ENCODE results near the gene OR52E6.

OR52E6 gene

GRCh38 chr11:5841797-5842196 lies at the start of gene OR52E6:
Gene OR52E6, minus strand, starts transcription at chr11:5841897. Its CDS starts 0 bp downstream, at chr11:5841897.
- DNase-seq (ENCODE audit: low read depth in 2 of 2, low spot score in 1 of 2) = no peak

DNA sequence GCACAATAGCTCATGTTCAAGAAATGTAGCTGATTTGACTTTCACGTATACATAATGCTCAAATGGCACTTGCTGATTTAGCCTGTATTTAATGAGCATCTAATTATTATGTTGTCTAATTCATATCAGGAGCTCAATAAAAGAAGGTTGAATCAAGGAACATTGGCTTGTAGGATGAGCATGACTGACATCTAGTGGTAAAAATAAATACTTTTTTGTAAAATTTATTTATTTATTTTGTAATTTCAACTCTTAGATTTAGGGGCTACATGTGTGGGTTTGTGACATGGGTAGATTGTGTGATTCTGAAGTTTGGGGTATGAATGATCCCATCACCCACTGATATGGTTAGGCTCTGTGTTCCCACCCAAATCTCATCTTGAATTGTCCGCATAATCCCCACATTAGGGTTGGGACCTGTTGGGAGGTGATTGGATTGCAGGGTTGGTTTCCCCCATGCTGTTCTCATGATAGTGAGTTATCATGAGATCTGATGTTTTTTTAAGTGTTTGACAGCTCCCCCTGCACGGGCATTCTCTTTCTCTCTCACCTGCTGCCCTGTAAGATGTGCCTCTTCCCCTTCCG lies 49.6 kb upstream of the OR52E6 start:
- DNase-seq (ENCODE audit: low read depth in 2 of 2, low spot score in 1 of 2) = no peak

DNA sequence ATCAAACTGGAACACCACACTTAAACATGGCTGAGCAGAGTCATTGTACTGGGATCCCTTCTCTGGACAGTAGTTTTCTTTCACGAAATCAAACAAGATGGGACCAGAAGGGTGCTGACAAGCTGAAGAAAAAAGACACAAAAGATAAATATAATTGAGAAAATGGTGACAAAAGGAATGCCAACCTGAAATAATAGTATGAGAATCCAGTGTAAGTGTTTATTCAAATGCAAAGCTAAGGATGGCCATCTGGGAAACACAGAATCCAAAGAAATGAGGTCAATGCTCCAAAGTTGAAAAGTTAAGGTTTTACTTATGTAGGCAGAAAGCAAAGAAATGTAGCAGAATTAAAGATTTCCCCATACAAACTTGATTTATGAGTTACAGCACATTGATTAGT lies 46.0 kb upstream of the OR52E6 start:
- DNase-seq (ENCODE audit: low read depth in 2 of 2, low spot score in 1 of 2) = no peak

- DNase-seq (ENCODE audit: low read depth in 2 of 2, low spot score in 1 of 2) = no peak
These were observed 45.5 kb upstream of the OR52E6 start for GRCh38 chr11:5887172-5887571.

DNA sequence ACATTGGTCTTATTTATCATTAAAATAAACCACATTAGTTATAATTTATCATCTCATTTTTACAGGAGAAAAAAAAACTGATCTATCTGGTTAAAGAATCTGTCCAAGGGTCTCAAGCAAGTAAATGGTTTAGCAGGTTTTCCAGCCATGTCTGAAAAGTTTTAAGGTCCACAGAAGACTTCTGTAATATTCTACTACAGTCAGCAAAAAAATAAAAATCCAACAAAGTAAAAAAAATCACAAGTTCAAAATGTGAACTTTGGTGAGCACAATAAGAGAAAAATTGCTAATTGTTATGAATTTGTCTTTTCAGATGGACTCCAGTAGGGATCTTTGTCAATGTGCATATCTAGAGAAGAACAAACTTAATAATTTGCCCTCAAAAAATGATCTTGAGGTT lies 40.1 kb upstream of the OR52E6 start:
- no peak for DNase-seq (ENCODE audit: low read depth in 2 of 2, low spot score in 1 of 2)

DNA sequence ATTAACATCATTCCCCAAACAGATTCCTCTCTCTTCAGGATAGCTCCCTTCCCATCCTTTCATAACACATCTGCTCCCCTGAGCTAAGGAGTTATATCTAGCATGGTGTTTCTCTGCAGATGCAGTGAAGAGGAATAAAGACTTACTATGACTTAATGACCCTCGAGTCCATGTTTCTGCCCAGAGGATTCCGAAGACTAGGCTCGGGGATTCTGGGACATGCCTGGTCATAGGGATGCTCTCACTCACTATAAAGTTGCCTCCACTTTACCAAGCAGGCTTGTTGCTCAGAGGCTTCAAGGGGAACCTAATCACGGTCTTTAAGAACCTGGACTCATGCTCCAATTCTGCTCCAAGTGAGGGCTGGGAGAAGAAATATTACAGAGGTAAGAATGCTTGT lies 38.6 kb upstream of the OR52E6 start, which contains the start of gene OR52E4:
TSS of gene OR52E4 (plus strand) at position 301 of the 400 bp plus-strand sequence. CDS start 3,664 bp downstream, outside the sequence.
- no peak for DNase-seq (ENCODE audit: low read depth in 2 of 2, low spot score in 1 of 2)

DNA sequence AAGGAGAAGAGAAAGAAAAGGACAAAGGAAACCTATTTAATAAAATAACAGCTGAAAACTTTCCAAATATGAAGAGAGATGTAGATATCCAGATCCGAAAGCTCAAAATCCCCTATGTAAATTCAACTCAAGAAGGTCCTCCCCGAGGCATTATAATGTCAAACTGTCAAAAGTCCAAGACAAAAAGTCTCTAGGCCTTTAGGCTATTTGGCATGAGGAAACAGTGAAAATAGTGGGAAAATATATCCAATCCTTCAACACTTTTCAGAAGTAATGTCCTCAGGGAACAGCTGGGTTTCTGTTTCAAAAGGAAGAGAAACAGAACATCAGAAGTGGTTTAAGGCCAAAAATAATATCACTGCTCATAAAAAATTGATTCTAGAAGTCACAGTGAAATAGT lies 36.9 kb upstream of the OR52E6 start:
- no peak for DNase-seq (ENCODE audit: low read depth in 2 of 2, low spot score in 1 of 2)

GRCh38 chr11:5865826-5866225 lies 24.1 kb upstream of the OR52E6 start:
- no peak for DNase-seq (ENCODE audit: low read depth in 2 of 2, low spot score in 1 of 2)

- DNase-seq (ENCODE audit: low read depth in 2 of 2, low spot score in 1 of 2) = no peak
These were observed 15.9 kb upstream of the OR52E6 start, which contains the start of gene OR52E8 for GRCh38 chr11:5857590-5857989. Gene OR52E8, minus strand, starts transcription at chr11:5857690. Its CDS starts 0 bp downstream, at chr11:5857690.

DNA sequence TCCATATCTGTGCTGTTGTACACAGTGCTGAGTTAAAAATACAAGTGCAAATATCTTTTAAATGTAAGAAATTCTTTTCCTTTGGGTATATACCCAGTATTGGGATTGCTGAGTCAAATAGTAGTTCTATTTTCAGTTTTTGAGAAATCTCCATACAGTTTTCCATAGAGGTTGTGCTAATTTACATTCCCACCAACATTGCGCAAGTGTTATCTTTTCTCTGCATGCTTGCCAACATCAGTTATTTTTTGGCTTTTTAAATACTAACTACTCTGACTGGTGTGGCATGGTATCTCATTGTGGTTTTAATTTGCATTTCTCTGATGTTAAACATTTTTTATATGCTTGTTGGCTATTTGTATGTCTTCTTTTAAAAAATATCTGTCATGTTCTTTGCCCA lies 9.3 kb upstream of the OR52E6 start:
- no peak for DNase-seq (ENCODE audit: low read depth in 2 of 2, low spot score in 1 of 2)

DNA sequence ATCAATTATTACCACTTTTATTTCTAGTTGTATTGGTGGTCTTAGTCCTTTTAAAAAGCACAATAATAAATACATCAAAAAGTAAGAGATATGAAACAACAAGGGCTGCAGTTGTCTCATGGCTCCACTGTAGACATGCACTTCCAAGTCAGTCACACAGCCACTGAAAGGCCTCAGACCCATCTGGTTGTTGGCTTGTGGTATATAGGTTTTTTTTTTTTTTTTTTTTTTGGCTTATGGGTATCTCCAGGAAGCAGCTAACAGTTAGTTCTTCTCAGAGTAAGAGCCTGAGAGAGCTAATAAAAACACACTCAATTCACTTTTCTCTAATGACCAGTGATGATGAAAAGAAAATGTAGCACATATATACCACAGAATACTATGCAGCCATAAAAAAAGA lies 6.0 kb upstream of the OR52E6 start:
- no peak for DNase-seq (ENCODE audit: low read depth in 2 of 2, low spot score in 1 of 2)

- no peak for DNase-seq (ENCODE audit: low read depth in 2 of 2, low spot score in 1 of 2)
These were observed 5.0 kb upstream of the OR52E6 start for GRCh38 chr11:5846701-5847100.

- no peak for DNase-seq (ENCODE audit: low read depth in 2 of 2, low spot score in 1 of 2)
These were observed 4.0 kb downstream of the OR52E6 start for GRCh38 chr11:5837695-5838094.

- DNase-seq (ENCODE audit: low read depth in 2 of 2, low spot score in 1 of 2) = no peak
These were observed 8.3 kb downstream of the OR52E6 start for GRCh38 chr11:5833446-5833845.

- no peak for DNase-seq (ENCODE audit: low read depth in 2 of 2, low spot score in 1 of 2)
These were observed 10.4 kb downstream of the OR52E6 start for GRCh38 chr11:5831196-5831829.

GRCh38 chr11:5818245-5818886 lies 23.3 kb downstream of the OR52E6 start:
- no peak for DNase-seq (ENCODE audit: low read depth in 2 of 2, low spot score in 1 of 2)

GRCh38 chr11:5815534-5815933 lies 26.2 kb downstream of the OR52E6 start:
- no peak for DNase-seq (ENCODE audit: low read depth in 2 of 2, low spot score in 1 of 2)

DNA sequence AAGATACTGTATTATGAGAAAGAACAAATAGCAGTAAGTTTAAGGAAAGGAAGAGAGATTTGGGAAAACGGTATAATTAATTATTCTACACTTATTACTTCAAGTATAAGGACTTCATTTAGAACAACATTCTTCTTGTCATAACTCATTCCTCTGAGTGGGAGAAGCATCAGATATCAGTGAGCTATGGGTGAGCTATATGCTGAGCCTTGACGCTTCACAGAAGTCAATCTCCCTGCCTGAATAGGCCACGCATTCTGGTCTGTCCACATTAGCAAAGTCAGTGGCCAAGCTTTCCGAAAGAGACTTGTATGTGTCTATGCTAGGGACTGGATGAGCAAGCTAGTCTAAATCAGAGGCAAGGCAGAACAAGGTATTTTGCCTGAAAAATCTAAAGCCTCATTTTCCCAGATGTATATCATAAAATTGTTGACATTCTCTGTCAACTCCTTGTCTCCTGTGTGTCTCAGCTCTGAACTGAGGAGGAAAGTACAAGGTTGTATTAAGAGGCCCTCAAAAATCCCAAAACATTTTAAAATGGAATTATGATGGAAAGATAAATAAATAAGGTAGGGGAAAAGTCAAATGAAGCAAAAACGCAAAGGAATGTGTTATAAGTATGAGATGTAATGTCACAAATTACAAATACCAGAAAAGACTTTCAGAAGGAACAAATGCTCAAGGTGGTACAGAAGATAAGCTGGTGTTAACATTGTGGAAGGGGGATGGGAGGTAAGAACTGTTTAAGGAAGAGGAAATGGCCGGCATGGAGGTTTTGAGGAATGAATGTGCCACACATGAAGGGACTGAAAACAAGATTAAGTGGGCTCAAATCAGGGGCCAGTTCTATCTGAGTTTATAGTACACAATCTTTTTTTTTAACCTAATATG lies 31.5 kb downstream of the OR52E6 start:
- no peak for DNase-seq (ENCODE audit: low read depth in 2 of 2, low spot score in 1 of 2)

- no peak for DNase-seq (ENCODE audit: low read depth in 2 of 2, low spot score in 1 of 2)
These were observed 32.6 kb downstream of the OR52E6 start for GRCh38 chr11:5809122-5809519.

GRCh38 chr11:5808500-5809121 lies 33.1 kb downstream of the OR52E6 start, which contains the start of gene OR52N2:
Gene OR52N2, plus strand, starts transcription at chr11:5808924. Its CDS starts 11,412 bp downstream, at chr11:5820336.
- DNase-seq (ENCODE audit: low read depth in 2 of 2, low spot score in 1 of 2) = peak; percentile 37 to 46

GRCh38 chr11:5807580-5807979 lies 34.1 kb downstream of the OR52E6 start:
- DNase-seq (ENCODE audit: low read depth in 2 of 2, low spot score in 1 of 2) = no peak

Data from stimulated activated CD8-positive, alpha-beta memory T cell treated with anti-CD3 and anti-CD28 coated beads, Interleukin-4, amount 100 ng/mL, for 4 hours (primary cell).